ENCODE measurements around the gene SLC16A9. TPM values are rescaled to one million over a fixed set of nuclear protein-coding genes. Genes with fewer than 3 reads are reported as not detected.
"Not testable (repeated sequence)": the region's sequence is repeated elsewhere in the genome, so short reads cannot be mapped to it uniquely, and the experiment has no call there.

The SLC16A9 gene
- total and polyA plus RNA-seq, 7 donors, result 0.36 to 8.4 (median 3.0) TPM; not detected in 1

GRCh38 chr10:59752278-59752940 lies 42.8 kb upstream of the SLC16A9 start:
- H3K4me1 ChIP-seq, result no peaks in the 10 kb centered on the region
- no peak for DNase-seq
- WGBS, 2 donors, result 76 to 79% methylated on average over 2 of the region's 2 CpGs
- intact Hi-C loops (cut with DNase I), result no loop called here
- no peaks in the 10 kb centered on the region for H3K27me3 ChIP-seq
- no peaks in the 10 kb centered on the region for H3K36me3 ChIP-seq
- H3K4me3 ChIP-seq, result no peak overlapping the region
- H3K27ac ChIP-seq, result no peak overlapping the region
- TF ChIP-seq POLR2AphosphoS5 (IDR thresholded peaks at IDR 0.05), result no peak
- TF ChIP-seq CTCF (IDR thresholded peaks at IDR 0.05), result no peak
- TF ChIP-seq POLR2A (IDR thresholded peaks at IDR 0.05), result no peak
- no peak for TF ChIP-seq EP300 (IDR thresholded peaks at IDR 0.05)
- no peaks in the 10 kb centered on the region for H3K9me3 ChIP-seq

GRCh38 chr10:59750155-59750945 lies 40.7 kb upstream of the SLC16A9 start:
- no peak overlapping the region for H3K27ac ChIP-seq
- no peak for DNase-seq
- no peak overlapping the region for H3K4me3 ChIP-seq
- TF ChIP-seq POLR2A (IDR thresholded peaks at IDR 0.05), result no peak
- no peak for TF ChIP-seq POLR2AphosphoS5 (IDR thresholded peaks at IDR 0.05)
- no peak for TF ChIP-seq CTCF (IDR thresholded peaks at IDR 0.05)
- no peak for TF ChIP-seq EP300 (IDR thresholded peaks at IDR 0.05)
- intact Hi-C loops (cut with DNase I), result no loop called here
- H3K4me1 ChIP-seq, result no peaks in the 10 kb centered on the region
- no peaks in the 10 kb centered on the region for H3K27me3 ChIP-seq
- 83 to 91% methylated on average over 12 of the region's 12 CpGs for WGBS, 2 donors
- no peaks in the 10 kb centered on the region for H3K36me3 ChIP-seq
- no peaks in the 10 kb centered on the region for H3K9me3 ChIP-seq

- WGBS, 2 donors, result 38 to 73% methylated on average over 1 of the region's 1 CpG
- DNase-seq, result no peak
- Histone ChIP-seq H3K4me1 (no peaks in the 10 kb centered on the region), H3K9me3 (no peaks in the 10 kb centered on the region), H3K27ac (no peak overlapping the region), H3K27me3 (no peaks in the 10 kb centered on the region), H3K36me3 (no peaks in the 10 kb centered on the region), H3K4me3 (no peak overlapping the region)
- no peak for TF ChIP-seq EP300 (IDR thresholded peaks at IDR 0.05)
- no peak for TF ChIP-seq POLR2AphosphoS5 (IDR thresholded peaks at IDR 0.05)
- no peak for TF ChIP-seq CTCF (IDR thresholded peaks at IDR 0.05)
- TF ChIP-seq POLR2A (IDR thresholded peaks at IDR 0.05), result no peak
- intact Hi-C loops (cut with DNase I), result no loop called here
These were observed 39.2 kb upstream of the SLC16A9 start for GRCh38 chr10:59748834-59749233.

- H3K36me3 ChIP-seq, result no peaks in the 10 kb centered on the region
- TF ChIP-seq CTCF (IDR thresholded peaks at IDR 0.05) (no peak), POLR2A (IDR thresholded peaks at IDR 0.05) (no peak), EP300 (IDR thresholded peaks at IDR 0.05) (no peak), POLR2AphosphoS5 (IDR thresholded peaks at IDR 0.05) (no peak)
- no peak overlapping the region for H3K4me3 ChIP-seq
- H3K4me1 ChIP-seq, result no peaks in the 10 kb centered on the region
- WGBS, 2 donors, result 19 to 71% methylated on average over 2 of the region's 2 CpGs
- H3K27ac ChIP-seq, result no peak overlapping the region
- no peaks in the 10 kb centered on the region for H3K9me3 ChIP-seq
- intact Hi-C loops (cut with DNase I), result no loop called here
- H3K27me3 ChIP-seq, result no peaks in the 10 kb centered on the region
- no peak for DNase-seq
These were observed 35.6 kb upstream of the SLC16A9 start for GRCh38 chr10:59745163-59745650.

GRCh38 chr10:59744762-59745161 lies 35.1 kb upstream of the SLC16A9 start:
- DNase-seq; H3K4me3 ChIP-seq; H3K27ac ChIP-seq; H3K9me3 ChIP-seq; H3K27me3 ChIP-seq; intact Hi-C loops (cut with DNase I); H3K4me1 ChIP-seq; H3K36me3 ChIP-seq: not testable (repeated sequence)
- 34 to 81% methylated on average over 6 of the region's 6 CpGs for WGBS, 2 donors

- H3K9me3 ChIP-seq; H3K4me3 ChIP-seq; H3K36me3 ChIP-seq; intact Hi-C loops (cut with DNase I); H3K27ac ChIP-seq; DNase-seq; H3K4me1 ChIP-seq; H3K27me3 ChIP-seq: not testable (repeated sequence)
- WGBS, 2 donors, result 93 to 94% methylated on average over 32 of the region's 32 CpGs
These were observed 34.5 kb upstream of the SLC16A9 start for GRCh38 chr10:59744156-59744555.
